HG03571 (cell line): ENCODE measurements around the gene SNED1.
"Not testable (repeated sequence)": the region's sequence is repeated elsewhere in the genome, so short reads cannot be mapped to it uniquely, and the experiment has no call there.

ENCODE experiments used
- ATAC-seq: cut with Tn5 transposase; IDR thresholded peaks from one replicate; pipeline ENCODE4 v1.9.1; 2021; ENCODE audit not compliant: unreplicated experiment

The SNED1 gene

GRCh38 chr2:241081643-241082340, 83.4 kb downstream of the SNED1 start:
- no peak for ATAC-seq

GRCh38 chr2:241082341-241083090, 84.1 kb downstream of the SNED1 start:
- ATAC-seq = no peak

GRCh38 chr2:241083091-241083415, 84.6 kb downstream of the SNED1 start:
- ATAC-seq = no peak

- no peak for ATAC-seq
Observed at GRCh38 chr2:241084856-241085444, 86.5 kb downstream of the SNED1 start.

GRCh38 chr2:241087420-241088268, 89.2 kb downstream of the SNED1 start:
- no peak for ATAC-seq

- ATAC-seq = no peak
Observed at GRCh38 chr2:241088376-241088775, 90.0 kb downstream of the SNED1 start.

- no peak for ATAC-seq
Observed at GRCh38 chr2:241088791-241089732, 90.6 kb downstream of the SNED1 start.

GRCh38 chr2:241091201-241091600, 92.8 kb downstream of the SNED1 start:
- ATAC-seq = no peak

- ATAC-seq = no peak
Observed at GRCh38 chr2:241091734-241092445, 93.5 kb downstream of the SNED1 start.

- ATAC-seq = no peak
Observed at GRCh38 chr2:241092677-241093076, 94.3 kb downstream of the SNED1 start.

GRCh38 chr2:241093133-241093781, 94.8 kb downstream of the SNED1 start:
- not testable (repeated sequence) for ATAC-seq

- no peak for ATAC-seq
Observed at GRCh38 chr2:241094172-241094571, 95.8 kb downstream of the SNED1 start.

- no peak for ATAC-seq
Observed at GRCh38 chr2:241094924-241095420, 96.6 kb downstream of the SNED1 start.

GRCh38 chr2:241095594-241096290, 97.3 kb downstream of the SNED1 start:
- ATAC-seq = no peak

- ATAC-seq = peak; percentile 50
Observed at GRCh38 chr2:241096979-241097378, 98.6 kb downstream of the SNED1 start.

- ATAC-seq = no peak
Observed at GRCh38 chr2:241099246-241099645, 100.8 kb downstream of the SNED1 start.

- ATAC-seq = peak; percentile 87
Observed at GRCh38 chr2:241102239-241102803, 103.9 kb downstream of the SNED1 start, which contains the start of gene MTERF4. TSS of gene MTERF4 (minus strand) at chr2:241102287. CDS start at chr2:241102273, 14 bp downstream.

- ATAC-seq = no peak
Observed at GRCh38 chr2:241103176-241103595, 104.8 kb downstream of the SNED1 start.
